HEK293T (cell line): ENCODE measurements around the gene RAET1L.
"Not testable (repeated sequence)": the region's sequence is repeated elsewhere in the genome, so short reads cannot be mapped to it uniquely, and the experiment has no call there.

ENCODE experiments used
- CTCF ChIA-PET: fragments of 350-600 bp; formaldehyde crosslinking; extraction: SDS; loops from one replicate; lab custom pipeline; 2021; ENCODE audit warnings: antibody characterized with exemption, inconsistent platforms; lab: Yijun Ruan, JAX
- POLR2A ChIA-PET: fragments of 350-600 bp; formaldehyde crosslinking; extraction: SDS; loops from one replicate; lab custom pipeline; 2020; ENCODE audit warnings: antibody characterized with exemption, inconsistent platforms; lab: Yijun Ruan, JAX
- DNase-seq: peaks from one replicate; pipeline ENCODE4 v3.0.0; 2012; ENCODE audit warnings: mixed read lengths; ENCODE audit errors: extremely low spot score
- ARNT ChIP-seq: fragments of 450-650 bp; IDR thresholded peaks from 2 replicates; pipeline ENCODE4 v1.6.1; 2017; ENCODE audit warnings: mild to moderate bottlenecking
- BHLHE40 ChIP-seq: fragments of 450-650 bp; IDR thresholded peaks from 2 replicates; pipeline ENCODE4 v1.6.1; 2016; ENCODE audit warnings: mild to moderate bottlenecking, moderate library complexity, borderline replicate concordance
- CTBP1 ChIP-seq: fragments of 450-650 bp; IDR thresholded peaks from 2 replicates; pipeline ENCODE4 v1.6.1; 2016; ENCODE audit warnings: borderline replicate concordance
- ELF4 ChIP-seq: fragments of 450-650 bp; IDR thresholded peaks from 2 replicates; pipeline ENCODE4 v1.6.1; 2017; ENCODE audit warnings: antibody characterized with exemption
- FOXA1 ChIP-seq: fragments of 450-650 bp; IDR thresholded peaks from 2 replicates; pipeline ENCODE4 v1.6.1; 2016; ENCODE audit warnings: mild to moderate bottlenecking
- FOXK2 ChIP-seq: fragments of 450-650 bp; IDR thresholded peaks from 2 replicates; pipeline ENCODE4 v1.6.1; 2016; ENCODE audit warnings: mild to moderate bottlenecking
- FOXM1 ChIP-seq: fragments of 450-650 bp; IDR thresholded peaks from 2 replicates; pipeline ENCODE4 v1.6.1; 2017; ENCODE audit warnings: mild to moderate bottlenecking, borderline replicate concordance
- HDGF ChIP-seq: fragments of 450-650 bp; IDR thresholded peaks from 2 replicates; pipeline ENCODE4 v1.6.1; 2017; ENCODE audit warnings: antibody characterized with exemption, borderline replicate concordance
- L3MBTL2 ChIP-seq: fragments of 450-650 bp; conservative IDR thresholded peaks from 2 replicates; pipeline ENCODE4 v1.6.1; 2016; ENCODE audit warnings: mild to moderate bottlenecking
- LEF1 ChIP-seq: fragments of 450-650 bp; IDR thresholded peaks from 2 replicates; pipeline ENCODE4 v1.6.1; 2017; ENCODE audit warnings: mild to moderate bottlenecking, borderline replicate concordance
- NFRKB ChIP-seq: fragments of 450-650 bp; IDR thresholded peaks from 2 replicates; pipeline ENCODE4 v1.6.1; 2016; ENCODE audit warnings: mild to moderate bottlenecking, moderate library complexity
- SP1 ChIP-seq: fragments of 450-650 bp; IDR thresholded peaks from 2 replicates; pipeline ENCODE4 v1.6.1; 2017
- SUZ12 ChIP-seq: fragments of 450-650 bp; IDR thresholded peaks from 2 replicates; pipeline ENCODE4 v1.6.1; 2016; ENCODE audit warnings: mild to moderate bottlenecking
- TARDBP ChIP-seq: fragments of 450-650 bp; IDR thresholded peaks from 2 replicates; pipeline ENCODE4 v1.6.1; 2016
- ZNF384 ChIP-seq: fragments of 450-650 bp; IDR thresholded peaks from 2 replicates; pipeline ENCODE4 v1.6.1; 2016
- TF ChIP-seq, protein P1 (sequence below): fragments of 450-650 bp; IDR thresholded peaks from 2 replicates; pipeline ENCODE4 v1.6.1; 2016

The RAET1L gene

DNA sequence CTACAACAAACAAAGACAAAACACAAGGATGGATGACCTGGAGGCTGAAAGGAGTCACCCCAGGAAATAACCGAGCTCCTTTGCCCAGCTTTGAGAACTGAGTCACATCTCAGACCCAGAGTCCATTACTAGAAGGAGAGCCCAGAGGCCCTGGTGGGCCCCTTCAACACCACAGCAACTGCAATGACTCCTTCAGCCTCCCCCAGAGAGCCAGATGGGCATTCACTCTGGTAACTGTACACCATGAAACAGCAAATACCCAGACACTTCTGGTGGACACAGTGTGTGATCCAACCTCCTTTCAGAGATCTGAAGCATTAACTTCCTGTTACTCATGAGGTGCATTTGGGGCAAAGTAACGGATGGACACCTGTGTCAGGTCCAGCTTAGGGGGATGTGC lies 22.6 kb downstream of the RAET1L start:
- ChIA-PET CTCF (no interaction called here), POLR2A (no interaction called here)
- TF ChIP-seq HDGF: no peak
- no peak for TF ChIP-seq FOXM1
- TF ChIP-seq FOXA1: no peak
- TF ChIP-seq LEF1: no peak
- no peak for TF ChIP-seq ZNF384
- no peak for TF ChIP-seq NFRKB
- TF ChIP-seq SUZ12: no peak
- no peak for TF ChIP-seq FOXK2
- no peak for TF ChIP-seq SP1
- no peak for TF ChIP-seq ARNT
- TF ChIP-seq CTBP1: no peak
- TF ChIP-seq ELF4: no peak
- TF ChIP-seq, protein P1, sequence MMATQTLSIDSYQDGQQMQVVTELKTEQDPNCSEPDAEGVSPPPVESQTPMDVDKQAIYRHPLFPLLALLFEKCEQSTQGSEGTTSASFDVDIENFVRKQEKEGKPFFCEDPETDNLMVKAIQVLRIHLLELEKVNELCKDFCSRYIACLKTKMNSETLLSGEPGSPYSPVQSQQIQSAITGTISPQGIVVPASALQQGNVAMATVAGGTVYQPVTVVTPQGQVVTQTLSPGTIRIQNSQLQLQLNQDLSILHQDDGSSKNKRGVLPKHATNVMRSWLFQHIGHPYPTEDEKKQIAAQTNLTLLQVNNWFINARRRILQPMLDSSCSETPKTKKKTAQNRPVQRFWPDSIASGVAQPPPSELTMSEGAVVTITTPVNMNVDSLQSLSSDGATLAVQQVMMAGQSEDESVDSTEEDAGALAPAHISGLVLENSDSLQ: no peak
- no peak for DNase-seq

GRCh38 chr6:150001295-150002008 lies 23.9 kb downstream of the RAET1L start:
- ChIA-PET POLR2A (no interaction called here), CTCF (no interaction called here)
- TF ChIP-seq SUZ12 (no peak), ZNF384 (no peak), ARNT (no peak), ELF4 (no peak), LEF1 (no peak), SP1 (no peak)
- TF ChIP-seq, protein P1: no peak
- no peak for DNase-seq

DNA sequence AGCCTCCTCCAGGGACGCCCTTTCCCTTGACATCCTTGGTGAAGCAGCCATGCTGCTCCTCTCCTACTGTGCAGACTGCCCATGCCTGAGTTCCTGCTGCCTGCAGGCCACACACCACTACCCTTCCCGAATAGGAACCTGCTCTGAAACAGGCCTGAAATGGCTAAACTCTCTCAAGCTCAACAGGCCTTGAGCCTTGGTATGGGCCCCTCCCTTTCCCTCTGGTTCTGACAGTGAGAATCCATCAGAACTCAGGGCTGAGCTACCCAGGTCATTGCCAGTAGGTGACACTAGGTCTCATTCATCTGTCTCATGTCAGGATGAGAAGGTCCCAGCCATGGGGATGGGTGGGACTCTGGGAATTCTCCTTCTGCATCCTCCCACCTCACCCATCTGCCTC lies 25.7 kb downstream of the RAET1L start:
- TF ChIP-seq FOXM1 (no peak), NFRKB (no peak), TARDBP (no peak), CTBP1 (no peak), SP1 (no peak), FOXK2 (no peak), BHLHE40 (no peak), LEF1 (no peak), ZNF384 (no peak), L3MBTL2 (no peak), HDGF (no peak), SUZ12 (no peak), FOXA1 (no peak), ELF4 (no peak), ARNT (no peak)
- TF ChIP-seq, protein P1: no peak
- POLR2A ChIA-PET: no interaction called here
- CTCF ChIA-PET: no interaction called here
- DNase-seq: no peak

DNA sequence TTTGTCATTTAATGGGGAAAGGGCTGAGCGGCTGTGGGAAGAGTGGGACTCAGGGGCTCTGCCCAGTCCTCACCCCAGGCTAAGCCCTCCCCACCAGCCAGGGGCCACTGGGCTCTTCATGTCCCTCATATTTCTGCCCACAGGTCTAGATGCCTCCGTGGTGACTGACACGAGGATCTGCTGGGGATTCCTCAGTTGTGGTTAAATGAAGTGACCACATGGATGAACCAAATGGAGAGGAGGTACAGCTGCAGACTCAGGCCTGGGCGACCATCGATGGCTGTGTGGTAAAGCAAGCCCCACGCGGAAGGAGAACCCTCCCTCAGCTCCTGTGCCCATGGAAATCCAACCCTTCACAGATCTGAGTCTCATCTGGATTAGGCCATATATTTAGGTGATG lies 29.4 kb downstream of the RAET1L start:
- TF ChIP-seq ARNT: no peak
- no peak for TF ChIP-seq TARDBP
- TF ChIP-seq SP1: no peak
- no peak for TF ChIP-seq FOXM1
- TF ChIP-seq, protein P1: no peak
- no peak for TF ChIP-seq BHLHE40
- no peak for TF ChIP-seq HDGF
- TF ChIP-seq LEF1: no peak
- TF ChIP-seq FOXA1: no peak
- no peak for TF ChIP-seq L3MBTL2
- no peak for TF ChIP-seq ZNF384
- no peak for TF ChIP-seq FOXK2
- TF ChIP-seq NFRKB: no peak
- TF ChIP-seq CTBP1: no peak
- no peak for TF ChIP-seq SUZ12
- no peak for TF ChIP-seq ELF4
- POLR2A ChIA-PET: no interaction called here
- no peak for DNase-seq
- CTCF ChIA-PET: no interaction called here

DNA sequence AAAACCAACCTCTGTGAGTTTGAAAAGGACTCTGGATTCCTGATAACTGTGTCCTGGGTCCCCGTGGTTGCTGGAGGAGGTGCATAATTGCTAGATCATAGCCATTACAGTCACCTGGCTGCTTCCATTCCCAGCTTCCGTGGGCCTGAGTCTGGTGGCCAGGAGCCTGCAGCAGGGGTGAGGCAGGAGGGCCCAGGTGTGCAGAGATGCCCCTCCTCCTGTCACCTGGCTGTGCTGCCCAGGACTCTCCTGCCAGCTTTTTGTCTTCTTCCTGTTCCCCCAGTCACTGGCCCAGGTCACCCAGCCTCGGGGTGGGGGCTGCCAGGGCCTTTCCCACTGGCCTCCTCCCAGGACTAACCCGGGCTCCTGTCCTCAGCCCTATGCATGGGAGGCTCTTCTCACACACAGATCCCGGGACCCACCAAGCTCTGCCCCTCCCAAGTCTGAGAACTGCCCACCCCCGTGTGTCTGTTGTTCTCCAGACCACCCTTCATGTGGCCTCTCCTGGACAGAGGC lies 30.0 kb downstream of the RAET1L start:
- TF ChIP-seq SP1: no peak
- no peak for TF ChIP-seq BHLHE40
- no peak for TF ChIP-seq NFRKB
- no peak for TF ChIP-seq ARNT
- TF ChIP-seq ZNF384: no peak
- no peak for TF ChIP-seq ELF4
- TF ChIP-seq FOXA1: no peak
- no peak for TF ChIP-seq FOXK2
- no peak for TF ChIP-seq TARDBP
- TF ChIP-seq SUZ12: no peak
- no peak for DNase-seq
- CTCF ChIA-PET: no interaction called here
- POLR2A ChIA-PET: no interaction called here

DNA sequence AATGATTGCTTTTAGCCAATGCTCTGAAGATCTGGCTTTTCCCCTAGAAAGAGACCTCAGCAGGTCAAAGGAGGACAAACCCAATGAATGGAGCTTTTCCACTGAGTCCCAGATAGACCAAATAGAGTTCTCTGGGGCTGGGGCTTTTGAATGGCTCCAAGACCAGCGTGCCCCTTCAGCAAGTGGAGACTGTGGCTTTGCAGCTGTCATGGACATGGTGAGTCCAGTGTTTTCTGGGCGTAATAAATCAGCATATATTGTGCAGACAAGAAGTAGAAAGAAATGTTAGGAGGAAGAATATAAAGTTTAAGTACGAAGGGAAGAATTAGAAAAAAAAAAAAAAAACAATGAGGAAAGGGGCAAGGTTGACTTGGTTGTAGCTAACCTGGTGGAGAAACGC lies 33.5 kb downstream of the RAET1L start:
- TF ChIP-seq FOXM1 (no peak), HDGF (no peak), ZNF384 (no peak), FOXA1 (no peak), CTBP1 (no peak), FOXK2 (no peak), LEF1 (no peak), NFRKB (no peak), TARDBP (no peak), L3MBTL2 (no peak), SP1 (no peak), ELF4 (no peak)
- TF ChIP-seq, protein P1: no peak
- DNase-seq: no peak
- POLR2A ChIA-PET: interaction anchor here (1.2 kb wide), 1 partner anchor 14 kb away, joined by 3 read pairs; no protein-coding TSS in a partner anchor
- CTCF ChIA-PET: no interaction called here

GRCh38 chr6:149991472-149991795 lies 33.9 kb downstream of the RAET1L start:
- not testable (repeated sequence) for DNase-seq
- ChIA-PET POLR2A (interaction anchor here (1.2 kb wide), 2 partner anchors 15 to 40 kb away, joined by 3 read pairs; no protein-coding TSS in a partner anchor), CTCF (interaction anchor here (0.9 kb wide), 1 partner anchor 16 kb away, joined by 3 read pairs; no protein-coding TSS in a partner anchor)
